Activated T-helper 2 cell treated with anti-CD3 and anti-CD28 coated beads, Interferon-gamma antibody, Interleukin-2, Interleukin-4, amounts not matched to agents 10 μg/mL and 5 μg/mL and 100 μg/mL, durations not matched to agents 14 hours and 24 hours and 36 hours (primary cell): ENCODE results near the gene SVIL. TPM values are rescaled to one million over a fixed set of nuclear protein-coding genes. Genes with fewer than 3 reads are reported as not detected.
"Not testable (repeated sequence)": the region's sequence is repeated elsewhere in the genome, so short reads cannot be mapped to it uniquely, and the experiment has no call there.

Experiments used
- DNase-seq: peaks from one replicate; pipeline ENCODE4 v3.0.0; 2021; ENCODE audit warnings: low spot score
- H3K27ac Mint-ChIP-seq: one replicate; pipeline ENCODE4 v1.8.0; 2021; ENCODE audit warnings: mixed read lengths
- H3K27me3 Mint-ChIP-seq: one replicate; pipeline ENCODE4 v1.8.0; 2021; ENCODE audit warnings: low read depth, mixed read lengths
- H3K36me3 Mint-ChIP-seq: one replicate; pipeline ENCODE4 v1.8.0; 2021; ENCODE audit warnings: low read depth, mixed read lengths
- H3K4me1 Mint-ChIP-seq: one replicate; pipeline ENCODE4 v1.8.0; 2021; ENCODE audit warnings: low read depth, mixed read lengths
- H3K4me3 Mint-ChIP-seq: one replicate; pipeline ENCODE4 v1.8.0; 2021; ENCODE audit warnings: low read depth, mild to moderate bottlenecking, moderate library complexity, mixed read lengths
- H3K9me3 Mint-ChIP-seq: one replicate; pipeline ENCODE4 v1.8.0; 2021; ENCODE audit warnings: mixed read lengths
- intact Hi-C: fragments of 100-400 bp; cut with micrococcal nuclease; formaldehyde crosslinking; loops from one replicate; pipeline ENCODE4 v1.15.1; 2023
- total RNA-seq: library from RNA; stranded (reverse); gene quantifications from 2 replicates; pipeline ENCODE4 v1.2.3, GENCODE V29; 2022

SVIL gene
- total RNA-seq, 1 donor from 2014 or later: 9.8 TPM

GRCh38 chr10:29553116-29553515 is 81.7 kb downstream of the SVIL start:
- intact Hi-C loops: loop anchor here (5.0 kb wide), 1 partner anchor 39 kb away; no protein-coding TSS in a partner anchor
- H3K27ac Mint-ChIP-seq: not testable (repeated sequence)

GRCh38 chr10:29549493-29549892 is 85.3 kb downstream of the SVIL start:
- H3K9me3 Mint-ChIP-seq, DNase-seq, H3K27me3 Mint-ChIP-seq, H3K4me3 Mint-ChIP-seq, intact Hi-C loops, H3K27ac Mint-ChIP-seq: not testable (repeated sequence)
- Mint-ChIP-seq H3K4me1 (peaks cover 14% of the 10 kb centered on the region), H3K36me3 (peaks cover 18% of the 10 kb centered on the region)

More at GRCh38 chr10:29553116-29553515, 81.7 kb downstream of the SVIL start:
- not testable (repeated sequence) for H3K27me3 Mint-ChIP-seq, H3K4me3 Mint-ChIP-seq, H3K9me3 Mint-ChIP-seq, DNase-seq
- Mint-ChIP-seq H3K4me1 (peaks cover 22% of the 10 kb centered on the region), H3K36me3 (peaks cover 21% of the 10 kb centered on the region)

GRCh38 chr10:29546773-29547313 is 87.9 kb downstream of the SVIL start:
- Mint-ChIP-seq H3K4me1 (peaks cover 12% of the 10 kb centered on the region), H3K27me3 (no peaks in the 10 kb centered on the region), H3K27ac (no peak overlapping the region), H3K36me3 (peaks cover 15% of the 10 kb centered on the region), H3K4me3 (no peak overlapping the region), H3K9me3 (no peaks in the 10 kb centered on the region)
- intact Hi-C loops: no loop called here
- DNase-seq: no peak

- Mint-ChIP-seq H3K4me3 (no peak overlapping the region), H3K36me3 (peaks cover 6% of the 10 kb centered on the region), H3K4me1 (peaks cover 12% of the 10 kb centered on the region), H3K27ac (no peak overlapping the region), H3K27me3 (no peaks in the 10 kb centered on the region), H3K9me3 (no peaks in the 10 kb centered on the region)
- no peak for DNase-seq
- intact Hi-C loops: no loop called here
These were observed 89.6 kb downstream of the SVIL start for GRCh38 chr10:29545122-29545521.

- peaks cover 11% of the 10 kb centered on the region for H3K4me1 Mint-ChIP-seq
- DNase-seq: no peak
- H3K36me3 Mint-ChIP-seq: peaks cover 3% of the 10 kb centered on the region
- H3K9me3 Mint-ChIP-seq: no peaks in the 10 kb centered on the region
- no peak overlapping the region for H3K27ac Mint-ChIP-seq
- H3K27me3 Mint-ChIP-seq: no peaks in the 10 kb centered on the region
- H3K4me3 Mint-ChIP-seq: no peak overlapping the region
- intact Hi-C loops: no loop called here
These were observed 91.1 kb downstream of the SVIL start for GRCh38 chr10:29543715-29544114.

- no peak overlapping the region for H3K27ac Mint-ChIP-seq
- H3K27me3 Mint-ChIP-seq: no peaks in the 10 kb centered on the region
- no peaks in the 10 kb centered on the region for H3K9me3 Mint-ChIP-seq
- H3K36me3 Mint-ChIP-seq: no peaks in the 10 kb centered on the region
- DNase-seq: no peak
- intact Hi-C loops: no loop called here
- no peak overlapping the region for H3K4me3 Mint-ChIP-seq
- H3K4me1 Mint-ChIP-seq: peaks cover 1% of the 10 kb centered on the region
These were observed 92.0 kb downstream of the SVIL start for GRCh38 chr10:29542723-29543122.

GRCh38 chr10:29541422-29542210 is 93.2 kb downstream of the SVIL start:
- H3K9me3 Mint-ChIP-seq: no peaks in the 10 kb centered on the region
- DNase-seq: no peak
- no peaks in the 10 kb centered on the region for H3K27me3 Mint-ChIP-seq
- intact Hi-C loops: no loop called here
- no peaks in the 10 kb centered on the region for H3K36me3 Mint-ChIP-seq
- H3K4me3 Mint-ChIP-seq: no peak overlapping the region
- no peak overlapping the region for H3K27ac Mint-ChIP-seq
- H3K4me1 Mint-ChIP-seq: no peaks in the 10 kb centered on the region

GRCh38 chr10:29540016-29540415 is 94.8 kb downstream of the SVIL start:
- Mint-ChIP-seq H3K4me3 (no peak overlapping the region), H3K27me3 (no peaks in the 10 kb centered on the region), H3K27ac (no peak overlapping the region), H3K36me3 (no peaks in the 10 kb centered on the region), H3K4me1 (peaks cover 8% of the 10 kb centered on the region), H3K9me3 (no peaks in the 10 kb centered on the region)
- intact Hi-C loops: no loop called here
- DNase-seq: no peak

- no peak for DNase-seq
- H3K36me3 Mint-ChIP-seq: no peaks in the 10 kb centered on the region
- H3K9me3 Mint-ChIP-seq: no peaks in the 10 kb centered on the region
- H3K4me3 Mint-ChIP-seq: no peak overlapping the region
- peaks cover 8% of the 10 kb centered on the region for H3K4me1 Mint-ChIP-seq
- H3K27me3 Mint-ChIP-seq: no peaks in the 10 kb centered on the region
- intact Hi-C loops: no loop called here
- no peak overlapping the region for H3K27ac Mint-ChIP-seq
These were observed 95.4 kb downstream of the SVIL start for GRCh38 chr10:29539412-29539811.

- no peak overlapping the region for H3K27ac Mint-ChIP-seq
- no peaks in the 10 kb centered on the region for H3K27me3 Mint-ChIP-seq
- no peak overlapping the region for H3K4me3 Mint-ChIP-seq
- DNase-seq: no peak
- H3K36me3 Mint-ChIP-seq: no peaks in the 10 kb centered on the region
- H3K9me3 Mint-ChIP-seq: no peaks in the 10 kb centered on the region
- peaks cover 8% of the 10 kb centered on the region for H3K4me1 Mint-ChIP-seq
- intact Hi-C loops: no loop called here
These were observed 97.0 kb downstream of the SVIL start for GRCh38 chr10:29537799-29538198.

GRCh38 chr10:29536691-29537090 is 98.1 kb downstream of the SVIL start:
- H3K27ac Mint-ChIP-seq, H3K4me3 Mint-ChIP-seq, intact Hi-C loops, H3K36me3 Mint-ChIP-seq, H3K27me3 Mint-ChIP-seq, H3K9me3 Mint-ChIP-seq, H3K4me1 Mint-ChIP-seq, DNase-seq: not testable (repeated sequence)

GRCh38 chr10:29535778-29536453 is 98.9 kb downstream of the SVIL start:
- Mint-ChIP-seq H3K4me1 (peaks cover 8% of the 10 kb centered on the region), H3K27ac (no peak overlapping the region), H3K4me3 (no peak overlapping the region), H3K27me3 (no peaks in the 10 kb centered on the region), H3K9me3 (no peaks in the 10 kb centered on the region), H3K36me3 (no peaks in the 10 kb centered on the region)
- intact Hi-C loops: no loop called here
- DNase-seq: no peak
